GM23338 (cell line): ENCODE data around the gene FRA10AC1. TPM values are rescaled to one million over a fixed set of nuclear protein-coding genes. Genes with fewer than 3 reads are reported as not detected.

Source experiments
- ATAC-seq: fragments of 200-7000 bp; cut with Tn5 transposase; 3 replicates; pipeline ENCODE4 v1.9.1; 2020
- DNase-seq: peaks from one replicate; pipeline ENCODE4 v3.0.0-alpha.2; 2015; ENCODE audit warnings: low spot score
- H2AFZ ChIP-seq: fragments of 200-600 bp; sonication (generic); 2 replicates; pipeline ENCODE4 v1.8.0; 2016; ENCODE audit warnings: antibody characterized with exemption, mild to moderate bottlenecking, moderate library complexity
- H3F3A ChIP-seq: fragments of 200-600 bp; sonication (generic); replicated peaks from 2 replicates; pipeline ENCODE4 v1.8.0; 2017; ENCODE audit warnings: antibody characterized with exemption, mixed run types, low read depth
- H3K27ac ChIP-seq: fragments of 200-600 bp; sonication (generic); 2 replicates; pipeline ENCODE4 v1.6.1; 2016; ENCODE audit warnings: low read depth
- H3K27me3 ChIP-seq: fragments of 200-600 bp; sonication (generic); 2 replicates; pipeline ENCODE4 v1.8.0; 2016; ENCODE audit warnings: mild to moderate bottlenecking, mixed run types, moderate library complexity; ENCODE audit not compliant: insufficient read depth
- H3K36me3 ChIP-seq: fragments of 200-600 bp; sonication (generic); 2 replicates; pipeline ENCODE4 v1.8.0; 2016; ENCODE audit warnings: mild to moderate bottlenecking; ENCODE audit not compliant: insufficient read depth
- H3K4me1 ChIP-seq: fragments of 200-600 bp; sonication (generic); 2 replicates; pipeline ENCODE4 v1.8.0; 2016; ENCODE audit warnings: mild to moderate bottlenecking, moderate library complexity; ENCODE audit not compliant: insufficient read depth
- H3K4me2 ChIP-seq: fragments of 200-600 bp; sonication (generic); 2 replicates; pipeline ENCODE4 v1.7.1; 2017; ENCODE audit warnings: mixed run types
- H3K4me3 ChIP-seq: fragments of 200-600 bp; sonication (generic); 2 replicates; pipeline ENCODE4 v1.6.1; 2016; ENCODE audit warnings: mixed run types
- H3K79me2 ChIP-seq: fragments of 200-600 bp; sonication (generic); replicated peaks from 2 replicates; pipeline ENCODE4 v1.8.0; 2017; ENCODE audit warnings: mild to moderate bottlenecking; ENCODE audit not compliant: insufficient read depth
- H3K9me2 ChIP-seq: fragments of 200-600 bp; sonication (generic); 2 replicates; pipeline ENCODE4 v1.8.0; 2017; ENCODE audit not compliant: insufficient read depth
- H4K20me1 ChIP-seq: fragments of 200-600 bp; sonication (generic); replicated peaks from 2 replicates; pipeline ENCODE4 v1.8.0; 2017; ENCODE audit warnings: mild to moderate bottlenecking; ENCODE audit not compliant: insufficient read depth
- H3K27ac Mint-ChIP-seq: 2 replicates; pipeline ENCODE4 v1.8.0; 2020; ENCODE audit warnings: inconsistent platforms, mild to moderate bottlenecking, moderate library complexity, mixed read lengths
- H3K27me3 Mint-ChIP-seq: 3 replicates; pipeline ENCODE4 v1.8.0; 2022; ENCODE audit warnings: low read depth, mild to moderate bottlenecking, moderate library complexity, mixed read lengths, inconsistent platforms; ENCODE audit not compliant: insufficient read depth, poor library complexity
- H3K36me3 Mint-ChIP-seq: 3 replicates; pipeline ENCODE4 v1.8.0; 2021; ENCODE audit warnings: low read depth, mild to moderate bottlenecking, inconsistent platforms, moderate library complexity, mixed read lengths
- H3K4me1 Mint-ChIP-seq: 3 replicates; pipeline ENCODE4 v1.8.0; 2020; ENCODE audit warnings: mild to moderate bottlenecking, inconsistent platforms, mixed read lengths
- H3K4me3 Mint-ChIP-seq: 3 replicates; pipeline ENCODE4 v1.8.0; 2021; ENCODE audit warnings: moderate library complexity, mild to moderate bottlenecking, inconsistent platforms, mixed read lengths
- H3K9me3 Mint-ChIP-seq: 3 replicates; pipeline ENCODE4 v1.8.0; 2020; ENCODE audit warnings: moderate library complexity, mild to moderate bottlenecking, inconsistent platforms, mixed read lengths
- CREB1 ChIP-seq: fragments of 250-450 bp; sonication (Bioruptor Pico); IDR thresholded peaks from 2 replicates; pipeline ENCODE4 v1.5.0; 2020; ENCODE audit warnings: low read depth, mild to moderate bottlenecking, moderate library complexity
- EZH2 ChIP-seq: fragments of 200-600 bp; sonication (generic); IDR thresholded peaks from one replicate; pipeline ENCODE4 v1.8.0; 2017; ENCODE audit warnings: antibody characterized with exemption, mild to moderate bottlenecking, low read depth; ENCODE audit not compliant: unreplicated experiment
- JUNB ChIP-seq: IDR thresholded peaks from one replicate; pipeline ENCODE4 v1.6.1; 2016; ENCODE audit warnings: antibody characterized with exemption; ENCODE audit not compliant: unreplicated experiment
- REST ChIP-seq: IDR thresholded peaks from one replicate; pipeline ENCODE4 v1.6.1; 2018; ENCODE audit warnings: antibody characterized with exemption; ENCODE audit not compliant: unreplicated experiment
- ZNF331 ChIP-seq: fragments of 250-450 bp; sonication (Bioruptor Pico); IDR thresholded peaks from 2 replicates; pipeline ENCODE4 v1.5.0; 2020; ENCODE audit warnings: low read depth, mild to moderate bottlenecking, moderate library complexity
- polyA plus RNA-seq: library from polyadenylated mRNA; unstranded; fragments of >200 nt; fragmentation: Nextera tagmentation; extraction: Ambion mirVana; gene quantifications from 2 replicates; pipeline ENCODE4 v1.2.1, GENCODE V29; 2016
- total RNA-seq: library from RNA; depleted of rRNA; stranded (reverse); fragments of >200 nt; shearing (Covaris generic); gene quantifications from 2 replicates; pipeline ENCODE4 v1.2.3, GENCODE V29; 2014
- TF ChIP-seq, protein P1 (sequence below): fragments of 250-450 bp; sonication (Bioruptor Pico); IDR thresholded peaks from 2 replicates; pipeline ENCODE4 v1.5.0; 2020; ENCODE audit warnings: mild to moderate bottlenecking, moderate library complexity
- TF ChIP-seq, protein P2 (sequence below), 2 experiments: fragments of 200-600 bp in 1 of 2; sonication (generic) in 1 of 2; conservative IDR thresholded peaks; 2 replicates each; pipeline versions ENCODE4 v1.5.1 to v1.6.1; 2016 to 2017; ENCODE audit warnings: antibody characterized with exemption in 2 of 2, low read depth in 2 of 2, mild to moderate bottlenecking in 2 of 2, moderate library complexity in 1 of 2
- TF ChIP-seq, protein P3 (sequence below): IDR thresholded peaks from 2 replicates; pipeline ENCODE4 v1.6.1; 2016; ENCODE audit warnings: antibody characterized with exemption

FRA10AC1 gene
- total and polyA plus RNA-seq, 2 experiments from 2014 or later: 35.4 to 51.5 TPM

- no peak overlapping the region for H3K27ac ChIP-seq
- H3K27ac Mint-ChIP-seq: no peak overlapping the region
- H3K4me2 ChIP-seq: no peak overlapping the region
- TF ChIP-seq, protein P1, sequence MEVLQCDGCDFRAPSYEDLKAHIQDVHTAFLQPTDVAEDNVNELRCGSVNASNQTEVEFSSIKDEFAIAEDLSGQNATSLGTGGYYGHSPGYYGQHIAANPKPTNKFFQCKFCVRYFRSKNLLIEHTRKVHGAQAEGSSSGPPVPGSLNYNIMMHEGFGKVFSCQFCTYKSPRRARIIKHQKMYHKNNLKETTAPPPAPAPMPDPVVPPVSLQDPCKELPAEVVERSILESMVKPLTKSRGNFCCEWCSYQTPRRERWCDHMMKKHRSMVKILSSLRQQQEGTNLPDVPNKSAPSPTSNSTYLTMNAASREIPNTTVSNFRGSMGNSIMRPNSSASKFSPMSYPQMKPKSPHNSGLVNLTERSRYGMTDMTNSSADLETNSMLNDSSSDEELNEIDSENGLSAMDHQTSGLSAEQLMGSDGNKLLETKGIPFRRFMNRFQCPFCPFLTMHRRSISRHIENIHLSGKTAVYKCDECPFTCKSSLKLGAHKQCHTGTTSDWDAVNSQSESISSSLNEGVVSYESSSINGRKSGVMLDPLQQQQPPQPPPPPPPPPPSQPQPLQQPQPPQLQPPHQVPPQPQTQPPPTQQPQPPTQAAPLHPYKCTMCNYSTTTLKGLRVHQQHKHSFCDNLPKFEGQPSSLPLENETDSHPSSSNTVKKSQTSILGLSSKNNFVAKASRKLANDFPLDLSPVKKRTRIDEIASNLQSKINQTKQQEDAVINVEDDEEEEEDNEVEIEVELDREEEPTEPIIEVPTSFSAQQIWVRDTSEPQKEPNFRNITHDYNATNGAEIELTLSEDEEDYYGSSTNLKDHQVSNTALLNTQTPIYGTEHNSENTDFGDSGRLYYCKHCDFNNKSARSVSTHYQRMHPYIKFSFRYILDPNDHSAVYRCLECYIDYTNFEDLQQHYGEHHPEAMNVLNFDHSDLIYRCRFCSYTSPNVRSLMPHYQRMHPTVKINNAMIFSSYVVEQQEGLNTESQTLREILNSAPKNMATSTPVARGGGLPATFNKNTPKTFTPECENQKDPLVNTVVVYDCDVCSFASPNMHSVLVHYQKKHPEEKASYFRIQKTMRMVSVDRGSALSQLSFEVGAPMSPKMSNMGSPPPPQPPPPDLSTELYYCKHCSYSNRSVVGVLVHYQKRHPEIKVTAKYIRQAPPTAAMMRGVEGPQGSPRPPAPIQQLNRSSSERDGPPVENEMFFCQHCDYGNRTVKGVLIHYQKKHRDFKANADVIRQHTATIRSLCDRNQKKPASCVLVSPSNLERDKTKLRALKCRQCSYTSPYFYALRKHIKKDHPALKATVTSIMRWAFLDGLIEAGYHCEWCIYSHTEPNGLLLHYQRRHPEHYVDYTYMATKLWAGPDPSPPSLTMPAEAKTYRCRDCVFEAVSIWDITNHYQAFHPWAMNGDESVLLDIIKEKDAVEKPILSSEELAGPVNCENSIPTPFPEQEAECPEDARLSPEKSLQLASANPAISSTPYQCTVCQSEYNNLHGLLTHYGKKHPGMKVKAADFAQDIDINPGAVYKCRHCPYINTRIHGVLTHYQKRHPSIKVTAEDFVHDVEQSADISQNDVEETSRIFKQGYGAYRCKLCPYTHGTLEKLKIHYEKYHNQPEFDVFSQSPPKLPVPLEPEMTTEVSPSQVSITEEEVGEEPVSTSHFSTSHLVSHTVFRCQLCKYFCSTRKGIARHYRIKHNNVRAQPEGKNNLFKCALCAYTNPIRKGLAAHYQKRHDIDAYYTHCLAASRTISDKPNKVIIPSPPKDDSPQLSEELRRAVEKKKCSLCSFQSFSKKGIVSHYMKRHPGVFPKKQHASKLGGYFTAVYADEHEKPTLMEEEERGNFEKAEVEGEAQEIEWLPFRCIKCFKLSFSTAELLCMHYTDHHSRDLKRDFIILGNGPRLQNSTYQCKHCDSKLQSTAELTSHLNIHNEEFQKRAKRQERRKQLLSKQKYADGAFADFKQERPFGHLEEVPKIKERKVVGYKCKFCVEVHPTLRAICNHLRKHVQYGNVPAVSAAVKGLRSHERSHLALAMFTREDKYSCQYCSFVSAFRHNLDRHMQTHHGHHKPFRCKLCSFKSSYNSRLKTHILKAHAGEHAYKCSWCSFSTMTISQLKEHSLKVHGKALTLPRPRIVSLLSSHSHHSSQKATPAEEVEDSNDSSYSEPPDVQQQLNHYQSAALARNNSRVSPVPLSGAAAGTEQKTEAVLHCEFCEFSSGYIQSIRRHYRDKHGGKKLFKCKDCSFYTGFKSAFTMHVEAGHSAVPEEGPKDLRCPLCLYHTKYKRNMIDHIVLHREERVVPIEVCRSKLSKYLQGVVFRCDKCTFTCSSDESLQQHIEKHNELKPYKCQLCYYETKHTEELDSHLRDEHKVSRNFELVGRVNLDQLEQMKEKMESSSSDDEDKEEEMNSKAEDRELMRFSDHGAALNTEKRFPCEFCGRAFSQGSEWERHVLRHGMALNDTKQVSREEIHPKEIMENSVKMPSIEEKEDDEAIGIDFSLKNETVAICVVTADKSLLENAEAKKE: no peak
- no peak for TF ChIP-seq REST
- TF ChIP-seq EZH2: no peak
- no peak for TF ChIP-seq CREB1
- TF ChIP-seq, protein P2, sequence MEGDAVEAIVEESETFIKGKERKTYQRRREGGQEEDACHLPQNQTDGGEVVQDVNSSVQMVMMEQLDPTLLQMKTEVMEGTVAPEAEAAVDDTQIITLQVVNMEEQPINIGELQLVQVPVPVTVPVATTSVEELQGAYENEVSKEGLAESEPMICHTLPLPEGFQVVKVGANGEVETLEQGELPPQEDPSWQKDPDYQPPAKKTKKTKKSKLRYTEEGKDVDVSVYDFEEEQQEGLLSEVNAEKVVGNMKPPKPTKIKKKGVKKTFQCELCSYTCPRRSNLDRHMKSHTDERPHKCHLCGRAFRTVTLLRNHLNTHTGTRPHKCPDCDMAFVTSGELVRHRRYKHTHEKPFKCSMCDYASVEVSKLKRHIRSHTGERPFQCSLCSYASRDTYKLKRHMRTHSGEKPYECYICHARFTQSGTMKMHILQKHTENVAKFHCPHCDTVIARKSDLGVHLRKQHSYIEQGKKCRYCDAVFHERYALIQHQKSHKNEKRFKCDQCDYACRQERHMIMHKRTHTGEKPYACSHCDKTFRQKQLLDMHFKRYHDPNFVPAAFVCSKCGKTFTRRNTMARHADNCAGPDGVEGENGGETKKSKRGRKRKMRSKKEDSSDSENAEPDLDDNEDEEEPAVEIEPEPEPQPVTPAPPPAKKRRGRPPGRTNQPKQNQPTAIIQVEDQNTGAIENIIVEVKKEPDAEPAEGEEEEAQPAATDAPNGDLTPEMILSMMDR (conservative IDR thresholded peaks at IDR 0.05; ENCODE audit: low read depth in 2 of 2): peak; percentile 37 to 44
- TF ChIP-seq, protein P3, sequence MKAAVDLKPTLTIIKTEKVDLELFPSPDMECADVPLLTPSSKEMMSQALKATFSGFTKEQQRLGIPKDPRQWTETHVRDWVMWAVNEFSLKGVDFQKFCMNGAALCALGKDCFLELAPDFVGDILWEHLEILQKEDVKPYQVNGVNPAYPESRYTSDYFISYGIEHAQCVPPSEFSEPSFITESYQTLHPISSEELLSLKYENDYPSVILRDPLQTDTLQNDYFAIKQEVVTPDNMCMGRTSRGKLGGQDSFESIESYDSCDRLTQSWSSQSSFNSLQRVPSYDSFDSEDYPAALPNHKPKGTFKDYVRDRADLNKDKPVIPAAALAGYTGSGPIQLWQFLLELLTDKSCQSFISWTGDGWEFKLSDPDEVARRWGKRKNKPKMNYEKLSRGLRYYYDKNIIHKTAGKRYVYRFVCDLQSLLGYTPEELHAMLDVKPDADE: no peak
- TF ChIP-seq JUNB: no peak
- no peak for TF ChIP-seq ZNF331 (CRISPR knock-in tag)
- H3K4me3 ChIP-seq: no peak overlapping the region
- peaks cover 10% of the 10 kb centered on the region; the same call in 2 of the 3 replicates for H3K4me1 Mint-ChIP-seq
- H3F3A ChIP-seq: no peaks in the 10 kb centered on the region
- DNase-seq (peak; percentile 27), ATAC-seq (no peak)
- H3K9me3 Mint-ChIP-seq: no peaks in the 10 kb centered on the region
- H3K4me3 Mint-ChIP-seq: no peak overlapping the region
- H3K27me3 ChIP-seq: no peaks in the 10 kb centered on the region
- no peaks in the 10 kb centered on the region for H3K27me3 Mint-ChIP-seq
- H3K9me2 ChIP-seq: no peaks in the 10 kb centered on the region
- no peak overlapping the region for H2AFZ ChIP-seq
- H3K36me3 Mint-ChIP-seq: peaks cover 8% of the 10 kb centered on the region; the same call in 2 of the 3 replicates
- no peaks in the 10 kb centered on the region for H3K36me3 ChIP-seq
- H3K79me2 ChIP-seq: no peaks in the 10 kb centered on the region
- H4K20me1 ChIP-seq: no peaks in the 10 kb centered on the region
- H3K4me1 ChIP-seq: peaks cover 14% of the 10 kb centered on the region
Observed at GRCh38 chr10:93680412-93681047, 21.9 kb downstream of the FRA10AC1 start.
